AG09319 (cell line): ENCODE results near the gene NECTIN1.
A peak's percentile ranks its signal among the peaks of the same experiment; 100 is the strongest.

Experiments
- DNase-seq: peaks from one replicate; pipeline ENCODE4 v3.0.0-alpha.2; 2010; ENCODE audit warnings: low read depth; ENCODE audit errors: extremely low read depth
- CTCF ChIP-seq: IDR thresholded peaks from 2 replicates; pipeline ENCODE4 v1.5.1; 2011; ENCODE audit warnings: low read depth, mild to moderate bottlenecking, inconsistent platforms, low read length, moderate library complexity

NECTIN1 gene

GRCh38 chr11:119681361-119681910, 47.6 kb downstream of the NECTIN1 start:
- no peak for DNase-seq
- peak; percentile 1 for TF ChIP-seq CTCF

- TF ChIP-seq CTCF, result no peak
- DNase-seq, result no peak
Observed at GRCh38 chr11:119680541-119681360, 48.2 kb downstream of the NECTIN1 start.

GRCh38 chr11:119679346-119679745, 49.7 kb downstream of the NECTIN1 start:
- no peak for DNase-seq
- TF ChIP-seq CTCF, result no peak

- no peak for DNase-seq
- TF ChIP-seq CTCF, result no peak
Observed at GRCh38 chr11:119678351-119678750, 50.6 kb downstream of the NECTIN1 start.

GRCh38 chr11:119677840-119678239, 51.2 kb downstream of the NECTIN1 start:
- no peak for DNase-seq
- no peak for TF ChIP-seq CTCF

GRCh38 chr11:119676461-119677020, 52.5 kb downstream of the NECTIN1 start:
- TF ChIP-seq CTCF, result no peak
- DNase-seq, result no peak

GRCh38 chr11:119673759-119674336, 55.2 kb downstream of the NECTIN1 start:
- DNase-seq, result no peak
- no peak for TF ChIP-seq CTCF
